Cardiac fibroblast (primary cell): Measurements from ENCODE around the gene GPATCH11.
A peak's percentile ranks its signal among the peaks of the same experiment; 100 is the strongest.

Experiments used
- DNase-seq, 2 donors: peaks; one replicate each; pipeline versions ENCODE4 v3.0.0 to v3.0.0-alpha.2; 2010; ENCODE audit warnings: low read depth in 2 of 2
- H3K4me3 ChIP-seq, 2 donors: replicated peaks in 1 of 2; 1 replicate in 1 of 2; 2 replicates in 1 of 2; pipeline ENCODE4 v1.5.1; 2011; ENCODE audit warnings: low read depth in 2 of 2, low read length in 2 of 2, mild to moderate bottlenecking in 2 of 2, moderate library complexity in 1 of 2
- CTCF ChIP-seq: IDR thresholded peaks from one replicate; pipeline ENCODE4 v1.5.1; 2011; ENCODE audit warnings: low read depth, mild to moderate bottlenecking, low read length, inconsistent platforms

The GPATCH11 gene

GRCh38 chr2:37119157-37119556 lies 34.8 kb downstream of the GPATCH11 start:
- no peak for TF ChIP-seq CTCF
- H3K4me3 ChIP-seq: no peak overlapping the region
- DNase-seq: no peak

- no peak overlapping the region for H3K4me3 ChIP-seq
- no peak for TF ChIP-seq CTCF
- no peak for DNase-seq
Measured at GRCh38 chr2:37125416-37125815, 41.1 kb downstream of the GPATCH11 start.

- no peak for DNase-seq
- H3K4me3 ChIP-seq: no peak overlapping the region
- no peak for TF ChIP-seq CTCF
Measured at GRCh38 chr2:37132914-37133313, 48.6 kb downstream of the GPATCH11 start.

GRCh38 chr2:37142546-37142945 lies 58.2 kb downstream of the GPATCH11 start:
- H3K4me3 ChIP-seq: no peak overlapping the region
- DNase-seq: no peak
- TF ChIP-seq CTCF: no peak

GRCh38 chr2:37143974-37144373 lies 59.7 kb downstream of the GPATCH11 start:
- peak in 1 of 2 donors; percentile 63 for DNase-seq
- no peak for TF ChIP-seq CTCF

GRCh38 chr2:37146062-37146461 lies 61.7 kb downstream of the GPATCH11 start:
- no peak for TF ChIP-seq CTCF
- DNase-seq: no peak
- H3K4me3 ChIP-seq: no peak overlapping the region

More at GRCh38 chr2:37143974-37144373, 59.7 kb downstream of the GPATCH11 start:
- no peak overlapping the region for H3K4me3 ChIP-seq

GRCh38 chr2:37148325-37148724 lies 64.0 kb downstream of the GPATCH11 start:
- no peak for TF ChIP-seq CTCF
- no peak for DNase-seq

More at GRCh38 chr2:37148325-37148724, 64.0 kb downstream of the GPATCH11 start:
- H3K4me3 ChIP-seq: no peak overlapping the region
